Measurements from ENCODE around the gene XG. TPM values are rescaled to one million over a fixed set of nuclear protein-coding genes. Genes with fewer than 3 reads are reported as not detected.
"Not testable (repeated sequence)": the region's sequence is repeated elsewhere in the genome, so short reads cannot be mapped to it uniquely, and the experiment has no call there.

The XG gene
- total and polyA plus RNA-seq, 2 of the 4 experiments (the other 2 are of a cell fraction), result under 0.01 TPM; not detected in 1

DNA sequence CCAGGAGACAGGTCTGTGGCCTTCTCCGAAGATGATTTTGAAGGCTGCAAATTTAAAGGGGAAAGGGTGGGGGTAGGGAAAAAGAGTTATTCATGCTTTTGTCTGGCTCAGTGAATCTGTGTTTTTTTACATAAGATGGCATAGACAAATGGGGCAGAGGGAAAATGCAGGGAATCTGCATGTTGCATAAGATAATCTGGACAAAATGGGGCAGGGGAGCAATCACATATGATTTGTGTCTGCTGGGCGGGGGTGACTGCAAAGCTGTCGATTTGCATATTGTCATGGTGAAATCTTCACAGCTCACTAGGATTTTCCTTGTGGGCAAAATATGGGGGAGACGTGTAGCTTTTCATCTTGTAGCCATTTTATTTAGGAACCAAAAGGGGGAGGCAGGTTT is 47.5 kb downstream of the XG start:
- H4K5ac ChIP-seq (ENCODE audit: low read depth, low read length), result no peak overlapping the region
- no peak overlapping the region for H2AK9ac ChIP-seq (replicated peaks; ENCODE audit: low read depth, low read length, poor library complexity)
- H3K27me3 ChIP-seq (ENCODE audit: control insufficient read depth, insufficient read depth, low read length), result no peaks in the 10 kb centered on the region
- in situ Hi-C loops (cut with MboI; ENCODE audit: low sequenced_read_pairs) (no loop called here), intact Hi-C loops (cut with micrococcal nuclease) (no loop called here), dilution Hi-C loops (cut with HindIII; ENCODE audit: low sequenced_read_pairs, unreplicated experiment) (no loop called here)
- DNase-seq (no peak), ATAC-seq (ENCODE audit: low read depth) (no peak)
- no TSS peak for BruUV-seq (replicated peaks)
- H3K4me2 ChIP-seq (ENCODE audit: low read depth, low read length), result no peak overlapping the region
- TF ChIP-seq RCOR1 (IDR thresholded peaks at IDR 0.05; ENCODE audit: insufficient replicate concordance, low read length) (no peak), CHD1 (IDR thresholded peaks at IDR 0.05; ENCODE audit: low read depth, low read length) (no peak), NFE2L2 (IDR thresholded peaks at IDR 0.05; ENCODE audit: low read depth, low read length) (no peak), MAZ (IDR thresholded peaks at IDR 0.05; ENCODE audit: borderline replicate concordance, low read depth, low read length) (no peak), BHLHE40 (IDR thresholded peaks at IDR 0.05; ENCODE audit: low read depth, low read length) (no peak), FOS (IDR thresholded peaks at IDR 0.05; ENCODE audit: low read depth, low read length) (no peak)
- TF ChIP-seq, protein P1, sequence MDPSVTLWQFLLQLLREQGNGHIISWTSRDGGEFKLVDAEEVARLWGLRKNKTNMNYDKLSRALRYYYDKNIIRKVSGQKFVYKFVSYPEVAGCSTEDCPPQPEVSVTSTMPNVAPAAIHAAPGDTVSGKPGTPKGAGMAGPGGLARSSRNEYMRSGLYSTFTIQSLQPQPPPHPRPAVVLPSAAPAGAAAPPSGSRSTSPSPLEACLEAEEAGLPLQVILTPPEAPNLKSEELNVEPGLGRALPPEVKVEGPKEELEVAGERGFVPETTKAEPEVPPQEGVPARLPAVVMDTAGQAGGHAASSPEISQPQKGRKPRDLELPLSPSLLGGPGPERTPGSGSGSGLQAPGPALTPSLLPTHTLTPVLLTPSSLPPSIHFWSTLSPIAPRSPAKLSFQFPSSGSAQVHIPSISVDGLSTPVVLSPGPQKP (IDR thresholded peaks at IDR 0.05; ENCODE audit: borderline replicate concordance, low read depth, low read length), result no peak
- H3K36me3 ChIP-seq (ENCODE audit: control insufficient read depth, insufficient read depth, low read length), result no peaks in the 10 kb centered on the region
- no peak overlapping the region for H3K18ac ChIP-seq (ENCODE audit: low read depth, low read length)
- no peak overlapping the region for H2BK20ac ChIP-seq (ENCODE audit: low read depth, low read length)
- no peak overlapping the region for H3K56ac ChIP-seq (ENCODE audit: extremely low read depth, insufficient read depth, low read length)
- no peak overlapping the region for H3K4ac ChIP-seq (ENCODE audit: low read depth, low read length)
- CTCF ChIA-PET, result no interaction called here
- no peaks in the 10 kb centered on the region for H3K9me3 ChIP-seq (ENCODE audit: control insufficient read depth, insufficient read depth, low read length)
- H3K9me1 ChIP-seq (ENCODE audit: insufficient read depth, low read length), result no peaks in the 10 kb centered on the region
- H3K14ac ChIP-seq (replicated peaks; ENCODE audit: low read depth, low read length), result no peak overlapping the region
- H3K27ac ChIP-seq (ENCODE audit: insufficient read depth, low read length), result no peak overlapping the region
- no peak overlapping the region for H2AFZ ChIP-seq (replicated peaks; ENCODE audit: low read length, poor library complexity)
- no peaks in the 10 kb centered on the region for H3K79me1 ChIP-seq (ENCODE audit: low read depth in 1 of 2, low read length in 2 of 2)
- H2BK120ac ChIP-seq (ENCODE audit: low read depth, low read length), result no peak overlapping the region
- H2BK5ac ChIP-seq (ENCODE audit: low read depth, low read length, poor library complexity, severe bottlenecking), result no peak overlapping the region
- POLR2A ChIA-PET (ENCODE audit: unreplicated experiment), result no interaction called here
- no peak overlapping the region for H2BK15ac ChIP-seq (ENCODE audit: low read depth, low read length)
- no peaks in the 10 kb centered on the region for H3K4me1 ChIP-seq (ENCODE audit: control insufficient read depth, insufficient read depth, low read length)
- WGBS, 2 experiments (ENCODE audit: extremely low coverage in 2 of 2, insufficient read length in 1 of 2), result no CpG with 5 or more reads among the region's 4 CpGs
- no peak overlapping the region for H3K4me3 ChIP-seq (ENCODE audit: insufficient read depth, low read depth, low read length)
- H3K9ac ChIP-seq (ENCODE audit: low read depth, low read length), result no peak overlapping the region
- H3K23ac ChIP-seq (ENCODE audit: low read depth, low read length), result no peak overlapping the region
- H2AK5ac ChIP-seq (ENCODE audit: low read depth, low read length), result no peak overlapping the region
- H4K8ac ChIP-seq (ENCODE audit: low read depth in 2 of 2, low read length in 2 of 2), result no peak overlapping the region
- no peak overlapping the region for H4K91ac ChIP-seq (ENCODE audit: insufficient read depth, low read depth, low read length)
- H4K20me1 ChIP-seq (ENCODE audit: insufficient read depth, low read length), result no peaks in the 10 kb centered on the region

DNA sequence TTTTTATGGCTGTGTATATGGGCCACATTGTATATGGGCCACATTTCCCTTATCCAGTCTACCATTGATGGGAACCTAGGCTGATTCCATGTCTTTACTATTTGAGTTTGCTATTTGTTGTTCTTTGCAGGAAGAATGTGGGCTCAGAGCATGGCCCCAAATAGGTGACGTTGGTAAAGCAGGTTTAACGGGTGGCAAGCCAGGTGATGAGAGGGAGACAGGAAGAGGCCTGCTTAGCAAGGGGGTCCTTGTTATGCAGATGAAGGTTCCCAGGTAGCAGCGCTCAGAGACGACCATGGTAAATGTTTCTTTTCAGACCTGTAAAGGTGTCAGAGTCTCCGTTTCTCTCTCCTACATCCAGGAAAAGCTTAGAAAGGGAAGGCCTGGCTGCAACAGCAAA is 48.1 kb downstream of the XG start:
- H4K8ac ChIP-seq (ENCODE audit: low read depth in 2 of 2, low read length in 2 of 2); H3K79me1 ChIP-seq (ENCODE audit: low read depth in 1 of 2, low read length in 2 of 2); H2AK5ac ChIP-seq (ENCODE audit: low read depth, low read length); H4K5ac ChIP-seq (ENCODE audit: low read depth, low read length); H3K4ac ChIP-seq (ENCODE audit: low read depth, low read length); dilution Hi-C loops (cut with HindIII; ENCODE audit: low sequenced_read_pairs, unreplicated experiment); BruUV-seq (replicated peaks); H4K20me1 ChIP-seq (ENCODE audit: insufficient read depth, low read length); ATAC-seq (ENCODE audit: low read depth); POLR2A ChIA-PET (ENCODE audit: unreplicated experiment); H3K23ac ChIP-seq (ENCODE audit: low read depth, low read length); H3K9ac ChIP-seq (ENCODE audit: low read depth, low read length); H3K4me2 ChIP-seq (ENCODE audit: low read depth, low read length); H2BK5ac ChIP-seq (ENCODE audit: low read depth, low read length, poor library complexity, severe bottlenecking); H3K9me3 ChIP-seq (ENCODE audit: control insufficient read depth, insufficient read depth, low read length); CTCF ChIA-PET; intact Hi-C loops (cut with micrococcal nuclease); H3K14ac ChIP-seq (replicated peaks; ENCODE audit: low read depth, low read length); H3K36me3 ChIP-seq (ENCODE audit: control insufficient read depth, insufficient read depth, low read length); H3K9me1 ChIP-seq (ENCODE audit: insufficient read depth, low read length); H2BK20ac ChIP-seq (ENCODE audit: low read depth, low read length); DNase-seq; H2AFZ ChIP-seq (replicated peaks; ENCODE audit: low read length, poor library complexity); H2BK120ac ChIP-seq (ENCODE audit: low read depth, low read length); H2AK9ac ChIP-seq (replicated peaks; ENCODE audit: low read depth, low read length, poor library complexity); H3K18ac ChIP-seq (ENCODE audit: low read depth, low read length); H3K4me3 ChIP-seq (ENCODE audit: insufficient read depth, low read depth, low read length); H3K27me3 ChIP-seq (ENCODE audit: control insufficient read depth, insufficient read depth, low read length); H3K56ac ChIP-seq (ENCODE audit: extremely low read depth, insufficient read depth, low read length); H4K91ac ChIP-seq (ENCODE audit: insufficient read depth, low read depth, low read length); H3K4me1 ChIP-seq (ENCODE audit: control insufficient read depth, insufficient read depth, low read length); H3K27ac ChIP-seq (ENCODE audit: insufficient read depth, low read length); H2BK15ac ChIP-seq (ENCODE audit: low read depth, low read length): not testable (repeated sequence)
- in situ Hi-C loops (cut with MboI; ENCODE audit: low sequenced_read_pairs), result loop anchor here (25.0 kb wide), 1 partner anchor 1338 kb away; the partner anchor contains the start of gene ASMTL
- no CpG with 5 or more reads among the region's 5 CpGs for WGBS, 2 experiments (ENCODE audit: extremely low coverage in 2 of 2, insufficient read length in 1 of 2)

Measured in IMR-90 (cell line).